HG03045 (cell line): ENCODE results near the gene AP1G1.
A peak's percentile ranks its signal among the peaks of the same experiment; 100 is the strongest.
"Not testable (repeated sequence)": the region's sequence is repeated elsewhere in the genome, so short reads cannot be mapped to it uniquely, and the experiment has no call there.

Experiments used
- ATAC-seq: cut with Tn5 transposase; IDR thresholded peaks from one replicate; pipeline ENCODE4 v1.9.1; 2021; ENCODE audit warnings: mild to moderate bottlenecking, moderate library complexity; ENCODE audit not compliant: unreplicated experiment

Gene AP1G1

DNA sequence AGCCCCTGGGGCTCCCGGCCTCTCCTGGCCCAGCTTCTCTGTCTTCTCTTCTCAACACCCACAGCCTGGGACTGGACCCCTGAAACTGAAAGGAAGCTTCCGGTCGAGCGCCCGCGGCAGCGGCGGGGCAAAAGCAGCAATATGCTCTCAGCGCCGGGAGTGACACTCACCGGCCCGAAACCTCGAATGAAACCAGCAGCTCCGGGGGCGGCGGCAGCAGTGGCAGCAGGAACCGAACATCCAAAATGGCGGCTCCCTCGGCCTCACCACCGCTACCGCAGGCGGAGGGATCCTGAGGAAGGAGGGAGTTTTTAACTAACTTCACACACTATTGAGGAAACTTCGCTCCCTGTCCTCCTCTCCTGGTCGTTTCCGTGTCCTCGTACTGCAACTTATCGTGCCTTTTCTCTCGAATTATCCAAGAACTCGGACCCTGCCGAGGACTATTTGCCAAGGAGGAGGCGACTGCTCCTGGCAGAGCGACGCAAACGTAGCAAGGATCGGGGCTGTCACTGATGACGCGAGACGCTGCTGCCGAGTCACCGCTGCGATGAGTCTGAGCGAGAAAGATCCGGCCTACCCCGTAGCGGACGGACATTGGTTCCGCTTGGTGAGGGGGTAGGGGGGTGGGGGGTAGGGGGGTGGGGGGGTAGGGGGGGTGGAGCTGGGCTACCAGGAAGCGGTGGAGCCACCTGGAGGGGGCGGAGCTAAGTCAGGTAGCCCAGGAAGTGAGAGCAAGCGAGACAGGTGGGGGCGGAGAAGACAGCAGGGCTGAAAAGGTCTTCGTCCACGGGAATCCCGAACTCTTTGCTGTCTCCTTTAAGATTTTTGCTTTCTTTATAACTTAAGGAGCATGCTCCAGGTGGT lies at the start of gene AP1G1:
TSS of gene AP1G1 (minus strand) at position 242 of the 867 bp plus-strand sequence. CDS start 19,355 bp downstream, outside the sequence.
- peak; percentile 78 for ATAC-seq

- no peak for ATAC-seq
Measured at GRCh38 chr16:71855937-71856662, 47.5 kb upstream of the AP1G1 start.

- ATAC-seq, result no peak
Measured at GRCh38 chr16:71854369-71854948, 45.8 kb upstream of the AP1G1 start.

DNA sequence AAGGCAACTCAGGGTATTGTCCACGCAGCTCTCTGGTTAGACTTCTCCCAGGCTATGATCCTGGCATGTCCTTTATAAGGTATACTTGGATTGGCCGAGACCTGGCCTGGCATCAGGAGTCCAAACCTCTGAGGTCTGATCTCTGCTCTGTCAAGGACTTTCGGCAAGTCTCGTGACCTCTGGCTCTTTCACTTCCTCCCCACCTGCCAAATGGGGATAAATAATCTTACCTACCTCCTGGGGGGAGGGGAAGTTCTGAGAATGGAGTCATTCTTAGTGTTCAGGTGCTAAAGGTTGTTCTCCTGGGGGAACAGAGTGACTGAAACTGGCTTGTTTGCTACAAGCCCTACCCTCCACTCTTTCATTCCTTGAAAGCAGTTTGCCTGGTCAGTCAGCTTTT lies 44.8 kb upstream of the AP1G1 start:
- peak; percentile 51 for ATAC-seq

- no peak for ATAC-seq
Measured at GRCh38 chr16:71852561-71852960, 43.9 kb upstream of the AP1G1 start.

- ATAC-seq, result no peak
Measured at GRCh38 chr16:71852158-71852557, 43.5 kb upstream of the AP1G1 start.

- no peak for ATAC-seq
Measured at GRCh38 chr16:71851746-71852145, 43.1 kb upstream of the AP1G1 start.

DNA sequence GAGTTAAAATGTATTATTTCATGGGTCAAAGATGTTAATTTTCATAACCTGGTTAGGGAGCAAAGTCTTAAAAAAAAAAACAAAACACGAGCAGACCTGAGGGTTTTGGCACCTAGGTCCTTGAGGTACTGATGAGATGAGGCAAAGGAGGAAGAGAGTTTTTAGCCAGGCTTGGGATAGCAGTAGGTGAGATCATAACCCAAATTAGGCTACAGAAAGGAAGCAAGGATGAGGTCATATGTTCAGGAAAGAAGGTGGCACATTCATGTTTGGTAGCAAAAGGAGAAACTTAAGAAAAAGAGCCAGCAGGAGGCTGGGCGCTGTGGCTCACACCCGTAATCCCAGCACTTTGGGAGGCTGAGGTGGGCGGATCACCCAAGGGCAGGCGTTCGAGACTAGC lies 40.0 kb upstream of the AP1G1 start:
- ATAC-seq, result no peak

DNA sequence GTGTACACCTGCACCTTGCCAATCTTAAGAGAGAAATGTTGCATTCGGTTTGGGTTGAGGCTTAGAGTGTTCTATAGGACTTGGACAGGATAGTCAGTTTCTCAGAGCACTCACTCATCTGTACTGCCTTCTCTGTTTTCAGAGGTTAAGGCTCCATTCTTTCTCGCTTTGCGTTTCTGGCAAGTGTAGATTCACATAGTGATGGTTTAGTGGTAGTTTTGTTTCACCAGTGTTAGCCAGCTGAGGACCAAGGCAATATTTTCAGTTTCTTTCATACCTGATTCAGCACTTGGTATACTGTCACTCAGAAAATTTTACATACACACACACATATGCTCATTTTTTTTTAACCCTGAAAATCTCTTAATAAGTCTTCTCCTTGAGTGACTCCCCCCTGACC lies 38.5 kb upstream of the AP1G1 start:
- no peak for ATAC-seq

- ATAC-seq, result peak; percentile 16
Measured at GRCh38 chr16:71846431-71846830, 37.8 kb upstream of the AP1G1 start.

GRCh38 chr16:71845639-71846430 lies 37.2 kb upstream of the AP1G1 start, which contains the start of gene ATXN1L:
Gene ATXN1L (plus strand): TSS chr16:71845976. CDS start chr16:71849741, 3,765 bp downstream.
- ATAC-seq, result peak; percentile 74

DNA sequence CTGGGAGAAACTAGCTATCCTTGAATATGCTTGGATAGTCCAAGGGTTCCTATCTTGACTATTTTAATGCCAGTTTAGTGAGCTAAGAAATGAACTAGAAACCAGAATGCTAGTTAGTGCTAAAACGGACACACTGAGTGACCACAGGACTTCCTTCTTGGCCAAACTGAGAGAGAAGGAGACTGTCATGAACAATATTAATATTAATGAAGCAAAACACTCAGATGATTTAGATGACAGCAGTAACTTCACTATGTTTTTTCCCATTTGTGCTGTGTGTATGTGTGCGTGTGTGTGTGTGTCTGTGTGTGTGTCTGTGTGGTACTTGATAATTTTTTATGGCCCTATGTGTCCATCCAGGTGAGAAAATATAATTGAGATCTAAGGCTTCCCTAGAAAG lies 34.9 kb upstream of the AP1G1 start:
- no peak for ATAC-seq

DNA sequence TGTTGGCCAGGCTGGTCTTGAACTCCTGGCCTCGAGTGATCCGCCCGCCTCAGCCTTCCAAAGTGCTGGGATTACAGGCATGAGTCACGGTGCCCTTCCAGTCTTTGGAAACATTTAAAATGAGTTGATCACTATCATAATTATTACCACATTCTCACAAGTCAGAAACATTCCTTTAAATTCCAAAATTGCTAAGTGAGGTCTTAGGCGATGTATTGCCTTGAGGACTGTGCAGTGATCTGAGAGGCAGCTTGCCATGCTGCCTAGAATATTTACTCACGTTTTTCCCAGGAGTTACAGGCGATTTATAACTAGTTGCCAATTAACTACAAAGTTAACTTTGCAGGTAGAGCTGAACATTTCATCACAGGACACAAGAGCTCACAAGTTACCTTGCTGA lies 31.4 kb upstream of the AP1G1 start:
- ATAC-seq, result no peak

DNA sequence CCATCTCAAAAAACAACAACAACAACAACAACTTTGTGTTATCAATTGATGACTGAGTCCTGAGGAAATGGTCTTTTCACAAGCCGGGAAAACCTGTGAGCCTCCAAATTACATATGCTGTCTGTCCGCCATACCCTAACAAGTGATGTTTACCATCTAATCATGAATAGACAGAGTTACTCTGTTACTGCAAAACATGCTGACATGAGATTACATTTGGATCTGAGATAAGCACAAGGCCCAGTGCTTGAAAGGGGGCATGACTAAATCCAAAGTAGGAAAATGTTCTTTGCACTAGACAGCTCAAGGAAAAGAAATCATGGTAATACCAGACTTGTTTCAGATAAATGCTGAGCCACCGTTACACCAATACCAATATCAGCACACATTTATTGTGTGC lies 28.5 kb upstream of the AP1G1 start:
- ATAC-seq, result no peak

DNA sequence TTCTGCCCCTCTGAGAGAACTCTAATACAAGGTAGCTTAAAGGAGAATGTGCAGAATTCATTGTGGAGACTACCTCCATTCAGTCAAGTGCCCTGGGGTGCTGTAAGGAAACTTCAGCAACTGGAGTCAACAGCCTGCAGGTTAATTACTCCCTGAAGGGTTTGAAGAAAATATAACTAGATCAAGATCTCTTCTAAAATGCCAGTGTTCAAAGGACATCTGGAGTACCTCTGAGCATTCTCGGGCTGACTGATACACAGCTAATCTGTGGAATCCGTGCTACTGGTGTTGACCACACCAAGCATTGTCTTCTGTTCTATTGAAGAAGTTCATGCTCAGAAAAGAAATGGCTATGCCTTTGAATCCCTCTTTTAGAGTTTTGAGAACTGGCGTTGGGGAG lies 25.7 kb upstream of the AP1G1 start:
- ATAC-seq, result no peak

DNA sequence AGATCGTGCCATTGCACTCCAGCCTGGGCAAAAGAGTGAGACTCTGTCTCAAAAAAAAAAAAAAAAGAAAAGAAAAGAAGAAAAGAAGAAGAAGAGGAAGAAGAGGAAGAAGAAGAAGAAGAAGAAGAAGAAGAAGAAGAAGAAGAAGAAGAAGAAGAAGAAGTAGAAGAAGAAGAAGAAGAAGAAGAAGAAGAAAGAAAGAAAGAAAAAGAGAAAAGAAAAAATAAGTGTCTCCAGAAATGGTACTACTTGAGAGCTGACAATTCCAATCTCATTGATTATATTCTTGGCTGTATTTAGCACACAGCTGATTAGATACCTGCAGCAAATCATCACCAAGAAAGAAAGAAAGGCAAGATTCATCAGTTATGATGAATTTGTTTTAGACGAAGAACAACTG lies 23.5 kb upstream of the AP1G1 start:
- not testable (repeated sequence) for ATAC-seq

GRCh38 chr16:71831698-71832097 lies 23.1 kb upstream of the AP1G1 start:
- not testable (repeated sequence) for ATAC-seq

GRCh38 chr16:71830359-71830758 lies 21.7 kb upstream of the AP1G1 start:
- ATAC-seq, result no peak

- no peak for ATAC-seq
Measured at GRCh38 chr16:71826533-71827017, 17.9 kb upstream of the AP1G1 start.

- peak; percentile 6 for ATAC-seq
Measured at GRCh38 chr16:71817155-71817500, 8.5 kb upstream of the AP1G1 start.
